ENCODE measurements around the gene AARSD1. TPM values are rescaled to one million over a fixed set of nuclear protein-coding genes. Genes with fewer than 3 reads are reported as not detected.
"Not testable (repeated sequence)": the region's sequence is repeated elsewhere in the genome, so short reads cannot be mapped to it uniquely, and the experiment has no call there.

The AARSD1 gene
- total RNA-seq, 4 donors from 2014 or later: 10.9 to 39.5 (median 26.3) TPM

DNA sequence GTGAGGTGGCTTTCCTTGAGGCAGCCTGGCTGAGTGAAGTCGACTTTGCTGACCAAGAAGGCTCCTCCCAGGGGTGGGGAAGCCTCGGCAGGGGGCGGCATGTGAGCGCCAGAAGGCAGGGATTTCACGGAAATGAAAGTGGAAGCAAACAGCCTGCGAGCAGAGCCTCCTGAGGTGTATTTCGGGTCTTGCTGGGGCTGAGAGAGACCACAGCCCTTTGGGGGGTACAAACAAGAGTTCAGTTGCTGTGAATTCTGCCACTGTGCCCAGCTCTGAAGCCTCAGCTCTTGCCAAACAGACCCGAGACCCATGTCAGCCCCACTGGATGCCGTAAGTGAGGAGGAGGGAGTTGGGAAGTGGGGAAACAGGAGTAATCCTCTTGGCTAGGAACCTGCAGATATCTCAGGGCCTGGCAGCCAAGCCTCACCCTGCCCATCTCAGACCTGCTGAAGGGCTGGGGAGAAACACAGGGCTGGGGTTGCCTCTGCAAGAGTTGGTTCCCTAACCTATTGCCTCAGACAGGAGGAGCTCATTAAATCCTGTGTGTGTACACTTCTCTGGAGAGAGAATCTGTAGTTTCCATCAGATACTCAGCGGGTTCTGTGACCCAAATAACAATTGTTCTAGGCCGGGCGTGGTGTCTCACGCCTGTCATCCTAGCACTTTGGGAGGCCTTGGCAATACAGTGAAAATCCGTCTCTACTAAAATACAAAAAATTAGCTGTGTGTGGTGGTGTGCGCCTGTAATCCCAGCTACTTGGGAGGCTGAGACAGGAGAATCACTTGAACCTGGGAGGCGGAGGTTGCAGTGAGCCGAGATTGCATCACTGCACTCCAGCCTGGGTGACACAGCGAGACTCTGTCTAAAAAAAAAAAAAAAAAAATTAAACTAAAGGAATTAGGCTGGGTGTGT is 42.6 kb upstream of the AARSD1 start, which contains the start of gene IFI35:
IFI35 (plus strand) TSS at position 146 of the 913 bp plus-strand sequence; CDS start at position 310, 164 bp downstream.
- no peaks in the 10 kb centered on the region for H3K9me3 ChIP-seq
- peaks cover 0 to 54% (median 3%) of the 10 kb centered on the region in 3 donors for H3K4me1 ChIP-seq
- ATAC-seq: peak; percentile 87
- peaks cover 0 to 32% of the 10 kb centered on the region in 2 donors for H3K36me3 ChIP-seq
- WGBS, 2 donors (ENCODE audit: low coverage in 1 of 2): 5 to 26% methylated on average over 7 to 8 of the region's 18 CpGs
- no peaks in the 10 kb centered on the region for H3K27me3 ChIP-seq
- H3K4me3 ChIP-seq: peak within 1 kb of the TSS; percentile 72 to 96
- TF ChIP-seq POLR2AphosphoS5 (IDR thresholded peaks at IDR 0.05): peak; percentile 75
- TF ChIP-seq POLR2A (IDR thresholded peaks at IDR 0.05): peak; percentile 30 to 40
- no peak for TF ChIP-seq EP300 (IDR thresholded peaks at IDR 0.05)
- TF ChIP-seq CTCF (IDR thresholded peaks at IDR 0.05): peak in 3 of 4 experiments; percentile 4 to 80 (median 18)
- H3K27ac ChIP-seq: peak within 1 kb of the TSS; percentile 91 to 96 (median 92)

DNA sequence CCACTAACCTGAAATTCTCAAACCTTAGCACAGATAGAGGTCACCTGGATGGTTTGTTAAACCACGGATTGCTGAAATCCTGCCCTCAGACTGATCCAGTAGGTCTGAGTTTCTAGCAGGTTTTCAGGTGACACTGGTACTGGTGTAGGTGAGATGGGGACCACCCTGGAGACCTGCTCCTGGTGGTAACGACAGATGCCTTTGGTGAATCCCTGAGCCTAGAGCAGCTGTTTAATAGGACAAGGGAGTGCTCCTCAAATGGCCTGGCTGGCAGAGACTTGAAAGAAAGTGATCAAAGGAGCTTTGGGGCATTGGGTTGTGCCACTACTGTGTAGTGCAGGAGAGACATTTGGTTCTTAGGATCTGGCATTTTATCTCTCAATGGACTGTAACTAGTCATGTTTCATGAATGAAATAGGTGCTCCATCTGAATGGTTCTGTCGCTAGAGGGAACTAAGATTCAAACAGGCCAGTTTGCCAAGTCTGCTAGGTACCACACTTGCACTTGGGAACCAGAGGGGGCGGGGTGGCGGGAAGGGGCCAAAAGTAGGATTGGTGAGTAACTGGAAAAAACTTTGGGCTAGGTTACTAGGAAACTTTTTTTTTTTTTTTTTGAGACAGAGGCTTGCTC is 39.4 kb upstream of the AARSD1 start:
- TF ChIP-seq POLR2A (IDR thresholded peaks at IDR 0.05) (no peak), EP300 (IDR thresholded peaks at IDR 0.05) (no peak), CTCF (IDR thresholded peaks at IDR 0.05) (no peak), POLR2AphosphoS5 (IDR thresholded peaks at IDR 0.05) (no peak)
- ATAC-seq: peak; percentile 34
- Histone ChIP-seq H3K4me3 (no peak overlapping the region), H3K27ac (peak overlapping the region in 3 of 4 donors; percentile 1 to 48 (median 10)), H3K9me3 (no peaks in the 10 kb centered on the region), H3K36me3 (peaks cover 0 to 58% of the 10 kb centered on the region in 2 donors), H3K4me1 (peaks cover 5 to 53% (median 10%) of the 10 kb centered on the region in 3 donors), H3K27me3 (no peaks in the 10 kb centered on the region)
- 57 to 60% methylated on average over 2 to 3 of the region's 5 CpGs for WGBS, 2 donors (ENCODE audit: low coverage in 1 of 2)

DNA sequence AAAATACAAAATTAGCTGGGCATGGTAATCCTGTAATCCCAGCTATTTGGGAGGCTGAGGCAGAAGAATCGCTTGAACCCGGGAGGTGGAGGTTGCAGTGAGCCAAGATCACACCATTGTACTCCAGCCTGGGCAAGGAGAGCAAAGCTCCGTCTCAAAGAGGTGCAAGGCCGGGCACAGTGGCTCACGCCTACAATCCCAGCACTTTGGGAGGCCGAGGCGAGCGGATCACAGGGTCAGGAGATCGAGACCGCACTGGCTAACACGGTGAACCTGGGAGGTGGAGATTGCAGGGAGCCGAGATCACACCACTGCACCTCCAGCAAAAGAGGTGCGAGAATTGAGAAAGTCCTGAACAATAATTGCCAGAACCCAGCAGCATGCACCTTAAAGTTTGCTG is 36.6 kb upstream of the AARSD1 start:
- WGBS, 2 donors (ENCODE audit: low coverage in 1 of 2): 69 to 100% methylated on average over 2 to 7 of the region's 13 CpGs
- Histone ChIP-seq H3K4me1 (peaks cover 5 to 39% (median 11%) of the 10 kb centered on the region in 3 donors), H3K27ac (peak overlapping the region in 1 of 4 donors; percentile 39)

DNA sequence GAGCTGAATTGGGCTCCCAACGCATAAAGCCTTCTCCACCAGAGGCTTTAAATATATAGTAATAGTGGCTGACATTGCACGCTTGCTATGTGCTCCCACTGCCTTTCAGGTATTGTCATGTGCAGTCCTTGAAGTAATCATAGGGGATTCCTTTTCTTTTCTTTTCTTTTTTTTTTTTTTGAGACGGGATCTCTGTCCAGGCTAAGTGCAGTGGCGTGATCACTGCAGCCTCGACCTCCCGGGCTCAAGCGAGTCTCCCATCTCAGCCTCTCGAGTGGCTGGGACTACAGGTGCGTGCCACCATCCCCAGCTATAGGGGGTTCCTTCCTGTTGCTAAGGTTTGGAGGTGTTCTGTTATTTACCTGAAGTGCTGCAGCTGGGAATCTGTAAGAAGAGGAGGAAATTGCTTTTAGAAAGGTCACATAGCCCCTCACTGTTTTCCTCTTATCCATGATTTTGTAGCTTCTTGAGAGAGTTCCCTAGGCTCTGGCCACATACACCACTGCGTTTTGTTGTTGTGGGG is 34.8 kb upstream of the AARSD1 start:
- H3K27ac ChIP-seq: peak overlapping the region; percentile 86 to 97 (median 94)
- no peaks in the 10 kb centered on the region for H3K27me3 ChIP-seq
- H3K36me3 ChIP-seq: peaks cover 0 to 58% of the 10 kb centered on the region in 2 donors
- no peak for ATAC-seq
- no peak for TF ChIP-seq EP300 (IDR thresholded peaks at IDR 0.05)
- no peak for TF ChIP-seq CTCF (IDR thresholded peaks at IDR 0.05)
- no peak for TF ChIP-seq POLR2A (IDR thresholded peaks at IDR 0.05)
- TF ChIP-seq POLR2AphosphoS5 (IDR thresholded peaks at IDR 0.05): no peak
- 10 to 25% methylated on average over 7 to 9 of the region's 10 CpGs for WGBS, 2 donors (ENCODE audit: low coverage in 1 of 2)
- peaks cover 5 to 39% (median 11%) of the 10 kb centered on the region in 3 donors for H3K4me1 ChIP-seq
- H3K9me3 ChIP-seq: no peaks in the 10 kb centered on the region
- peak overlapping the region; percentile 63 to 99 for H3K4me3 ChIP-seq

More for the DNA sequence above, 36.6 kb upstream of the AARSD1 start:
- not testable (repeated sequence) for H3K9me3 ChIP-seq, H3K4me3 ChIP-seq, ATAC-seq, H3K27me3 ChIP-seq
- H3K36me3 ChIP-seq: peaks cover 0 to 58% of the 10 kb centered on the region in 2 donors
